ENCODE results near the gene PLPPR5. TPM values are rescaled to one million over a fixed set of nuclear protein-coding genes. Genes with fewer than 3 reads are reported as not detected.

The PLPPR5 gene
- total and polyA plus RNA-seq, 7 donors = 0.13 to 1.1 (median 0.55) TPM; not detected in 2

- no peaks in the 10 kb centered on the region for H3K4me1 ChIP-seq
- no peak overlapping the region for H3K27ac ChIP-seq
- 10 to 38% methylated on average over 2 of the region's 2 CpGs for WGBS, 2 donors
- intact Hi-C loops (cut with DNase I) = no loop called here
- H3K36me3 ChIP-seq = no peaks in the 10 kb centered on the region
- DNase-seq = no peak
- H3K27me3 ChIP-seq = no peaks in the 10 kb centered on the region
- no peak overlapping the region for H3K4me3 ChIP-seq
- no peaks in the 10 kb centered on the region for H3K9me3 ChIP-seq
- TF ChIP-seq POLR2A (IDR thresholded peaks at IDR 0.05) = no peak
- no peak for TF ChIP-seq CTCF (IDR thresholded peaks at IDR 0.05)
- no peak for TF ChIP-seq POLR2AphosphoS5 (IDR thresholded peaks at IDR 0.05)
- no peak for TF ChIP-seq EP300 (IDR thresholded peaks at IDR 0.05)
These were observed 101.4 kb downstream of the PLPPR5 start for GRCh38 chr1:98903261-98903660.

- no peak overlapping the region for H3K27ac ChIP-seq
- H3K4me3 ChIP-seq = no peak overlapping the region
- intact Hi-C loops (cut with DNase I) = no loop called here
- H3K27me3 ChIP-seq = no peaks in the 10 kb centered on the region
- H3K36me3 ChIP-seq = no peaks in the 10 kb centered on the region
- H3K4me1 ChIP-seq = no peaks in the 10 kb centered on the region
- H3K9me3 ChIP-seq = no peaks in the 10 kb centered on the region
- 71 to 81% methylated on average over 2 of the region's 2 CpGs for WGBS, 2 donors
- DNase-seq = no peak
- no peak for TF ChIP-seq CTCF (IDR thresholded peaks at IDR 0.05)
These were observed 105.7 kb downstream of the PLPPR5 start for GRCh38 chr1:98898940-98899339.

- H3K9me3 ChIP-seq = no peaks in the 10 kb centered on the region
- H3K27me3 ChIP-seq = no peaks in the 10 kb centered on the region
- no peaks in the 10 kb centered on the region for H3K36me3 ChIP-seq
- 44 to 70% methylated on average over 2 of the region's 2 CpGs for WGBS, 2 donors
- no peak for TF ChIP-seq CTCF (IDR thresholded peaks at IDR 0.05)
- TF ChIP-seq EP300 (IDR thresholded peaks at IDR 0.05) = no peak
- TF ChIP-seq POLR2A (IDR thresholded peaks at IDR 0.05) = no peak
- TF ChIP-seq POLR2AphosphoS5 (IDR thresholded peaks at IDR 0.05) = no peak
- DNase-seq = no peak
- no peaks in the 10 kb centered on the region for H3K4me1 ChIP-seq
- intact Hi-C loops (cut with DNase I) = no loop called here
- no peak overlapping the region for H3K4me3 ChIP-seq
- no peak overlapping the region for H3K27ac ChIP-seq
These were observed 107.2 kb downstream of the PLPPR5 start for GRCh38 chr1:98897479-98897878.

GRCh38 chr1:98896711-98897445 is 107.8 kb downstream of the PLPPR5 start:
- Histone ChIP-seq H3K27ac (no peak overlapping the region), H3K4me3 (no peak overlapping the region), H3K36me3 (no peaks in the 10 kb centered on the region), H3K4me1 (no peaks in the 10 kb centered on the region), H3K9me3 (no peaks in the 10 kb centered on the region), H3K27me3 (no peaks in the 10 kb centered on the region)
- TF ChIP-seq POLR2AphosphoS5 (IDR thresholded peaks at IDR 0.05) (no peak), EP300 (IDR thresholded peaks at IDR 0.05) (no peak), POLR2A (IDR thresholded peaks at IDR 0.05) (no peak)
- intact Hi-C loops (cut with DNase I) = no loop called here
- 96 to 97% methylated on average over 6 of the region's 6 CpGs for WGBS, 2 donors
- DNase-seq = no peak

- Histone ChIP-seq H3K9me3 (no peaks in the 10 kb centered on the region), H3K27ac (no peak overlapping the region), H3K36me3 (no peaks in the 10 kb centered on the region), H3K27me3 (no peaks in the 10 kb centered on the region), H3K4me3 (no peak overlapping the region), H3K4me1 (no peaks in the 10 kb centered on the region)
- WGBS, 2 donors = 94 to 97% methylated on average over 2 of the region's 2 CpGs
- no peak for DNase-seq
- no peak for TF ChIP-seq POLR2A (IDR thresholded peaks at IDR 0.05)
- no peak for TF ChIP-seq CTCF (IDR thresholded peaks at IDR 0.05)
- TF ChIP-seq EP300 (IDR thresholded peaks at IDR 0.05) = no peak
- TF ChIP-seq POLR2AphosphoS5 (IDR thresholded peaks at IDR 0.05) = no peak
- intact Hi-C loops (cut with DNase I) = no loop called here
These were observed 111.3 kb downstream of the PLPPR5 start for GRCh38 chr1:98893371-98893770.

Data from sigmoid colon (tissue), 7 donors.